NCI-H345 treated with DMSO at 0.1 percent for 48 hours (cell line): ENCODE measurements around the gene ZNF808.
"Not testable (repeated sequence)": the region's sequence is repeated elsewhere in the genome, so short reads cannot be mapped to it uniquely, and the experiment has no call there.

Source experiments
- DNase-seq: peaks from one replicate; lab custom pipeline; 2025; ENCODE audit not compliant: unreplicated experiment; lab: John Stamatoyannopoulos, UW

The ZNF808 gene

DNA sequence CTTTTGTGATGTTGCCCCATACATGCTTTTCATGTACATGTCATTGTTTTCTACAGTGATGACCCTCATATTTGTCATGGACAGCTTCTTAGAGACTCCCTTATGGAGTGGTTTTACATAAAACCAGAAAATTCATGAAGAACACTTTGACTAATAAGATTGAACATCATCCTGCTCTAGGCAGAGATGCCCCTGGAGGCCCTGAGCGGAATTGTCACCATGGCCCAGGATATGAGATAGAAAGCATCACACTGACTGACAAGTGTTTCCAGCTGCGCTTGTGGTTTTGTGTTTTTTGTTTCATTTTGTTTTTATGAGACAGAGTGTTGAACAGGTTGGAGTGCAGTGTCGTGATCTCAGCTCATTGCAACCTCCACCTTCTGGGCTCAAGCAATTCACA lies 64.8 kb downstream of the ZNF808 start:
- DNase-seq, result no peak

DNA sequence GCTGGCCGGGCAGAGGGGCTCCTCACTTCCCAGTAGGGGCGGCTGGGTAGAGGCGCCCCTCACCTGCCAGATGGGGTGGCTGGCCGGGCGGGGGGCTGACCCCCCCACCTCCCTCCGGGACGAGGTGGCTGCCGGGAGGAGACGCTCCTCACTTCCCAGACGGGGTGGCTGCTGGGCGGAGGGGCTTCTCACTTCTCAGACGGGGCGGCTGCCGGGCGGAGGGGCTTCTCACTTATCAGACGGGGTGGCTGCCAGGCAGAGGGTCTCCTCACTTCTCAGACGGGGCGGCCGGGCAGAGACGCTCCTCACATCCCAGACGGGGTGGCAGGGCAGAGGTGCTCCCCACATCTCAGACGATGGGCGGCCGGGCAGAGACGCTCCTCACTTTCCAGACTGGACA lies 66.0 kb downstream of the ZNF808 start:
- not testable (repeated sequence) for DNase-seq

DNA sequence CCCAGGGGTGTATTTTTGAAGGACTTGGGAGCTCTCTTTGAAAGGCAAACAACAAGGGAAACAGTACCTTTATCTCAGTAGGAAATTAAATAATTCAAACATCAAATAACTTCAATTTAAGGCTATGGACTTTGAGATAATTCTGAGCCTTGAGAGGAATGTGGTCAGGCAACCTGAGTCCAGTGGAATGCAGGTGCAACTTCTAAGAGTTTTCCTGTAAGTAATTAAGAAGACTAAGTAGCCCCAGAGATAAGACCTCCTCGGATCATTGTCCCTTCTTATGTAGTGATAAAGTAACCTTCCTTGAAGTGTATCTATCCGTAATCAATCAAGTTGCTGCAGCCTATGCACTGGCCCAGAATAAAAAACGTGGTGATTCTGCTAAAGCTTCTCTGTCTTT lies 71.8 kb downstream of the ZNF808 start:
- DNase-seq, result no peak

DNA sequence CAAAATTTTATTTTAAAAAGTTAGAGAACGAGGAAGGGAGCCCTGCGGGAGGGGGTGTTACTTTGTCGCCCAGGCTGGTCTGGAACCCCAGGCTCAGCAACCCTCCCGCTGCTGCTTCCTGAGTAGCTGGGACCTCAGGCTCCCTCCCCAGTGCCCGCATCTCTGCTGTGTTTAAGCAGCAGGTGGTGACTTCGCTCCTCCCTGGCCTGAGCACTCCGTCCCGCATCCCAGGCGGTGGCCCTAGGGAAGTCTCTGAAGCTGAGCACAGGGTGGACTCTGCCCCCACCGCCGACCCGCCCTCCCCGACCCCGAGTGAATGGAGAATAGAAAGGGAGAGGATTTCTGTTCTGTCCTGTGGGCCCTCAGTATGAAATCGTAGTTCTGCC lies 73.2 kb downstream of the ZNF808 start:
- DNase-seq, result no peak

DNA sequence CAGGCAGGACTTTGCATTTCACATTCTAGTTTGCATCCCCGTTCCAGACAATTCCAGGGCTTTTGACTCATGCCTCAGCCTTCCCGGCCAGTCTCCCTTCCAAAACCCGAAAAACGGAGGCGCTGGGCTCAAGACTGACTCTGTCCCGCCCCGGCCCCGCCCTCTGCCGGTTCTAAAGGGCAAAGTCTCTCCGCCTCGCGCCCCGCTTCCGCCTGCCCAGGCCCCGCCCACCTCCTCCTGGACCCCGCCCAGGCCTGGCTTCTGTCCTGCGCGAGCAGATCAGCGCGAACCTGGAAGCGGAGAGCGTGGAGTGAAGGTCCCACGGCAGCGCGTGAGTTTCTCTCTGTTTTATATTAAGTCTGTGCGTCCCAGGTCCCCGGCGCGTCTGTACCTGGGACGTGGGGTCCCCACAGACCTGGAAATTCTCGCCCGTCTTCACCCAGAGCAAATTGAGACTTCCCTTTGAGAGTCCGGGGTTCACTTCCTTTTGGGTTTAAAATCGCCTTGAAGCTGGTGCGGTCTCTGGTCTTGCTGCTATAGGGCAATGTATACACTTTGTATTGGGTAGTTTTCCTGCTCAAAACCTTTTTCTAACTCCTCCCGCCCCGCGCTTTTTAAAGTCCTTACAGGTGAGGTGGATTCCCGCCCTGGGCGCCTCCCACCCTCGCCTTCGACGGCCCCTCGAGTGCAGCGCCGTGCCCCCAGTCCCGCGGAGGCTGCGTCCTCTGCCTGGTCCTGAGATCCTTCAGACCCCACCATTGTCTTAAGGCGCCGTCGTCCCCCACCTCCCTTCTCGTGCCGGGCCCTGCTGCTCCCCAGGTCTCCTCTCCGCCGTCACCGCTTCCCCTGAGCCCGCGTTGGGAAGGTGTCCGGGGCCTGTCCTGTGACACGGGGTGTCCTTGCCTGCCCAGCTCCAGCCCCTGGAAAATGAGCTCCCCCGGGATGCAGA lies 73.8 kb downstream of the ZNF808 start:
- DNase-seq, result peak; percentile 58

DNA sequence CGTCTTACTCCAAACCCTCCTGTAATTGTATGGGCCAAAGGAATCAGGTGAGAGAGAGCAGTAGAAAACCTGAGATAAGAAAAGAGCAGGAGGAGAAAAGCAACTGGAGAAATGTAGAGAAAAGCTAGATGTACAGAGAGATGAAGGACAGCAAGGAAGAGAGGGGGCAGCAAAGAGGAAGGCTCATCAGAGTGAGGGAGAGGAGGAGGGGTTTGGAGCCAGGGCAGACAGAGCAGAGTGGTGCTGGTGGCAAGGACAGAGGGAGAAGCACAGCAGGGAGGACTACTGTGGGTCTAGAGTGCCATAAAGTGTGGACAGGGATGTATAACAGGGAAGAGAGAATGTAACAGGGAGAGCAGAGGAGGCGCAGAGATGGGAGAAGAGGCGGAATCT lies 74.5 kb downstream of the ZNF808 start:
- DNase-seq, result not testable (repeated sequence)

DNA sequence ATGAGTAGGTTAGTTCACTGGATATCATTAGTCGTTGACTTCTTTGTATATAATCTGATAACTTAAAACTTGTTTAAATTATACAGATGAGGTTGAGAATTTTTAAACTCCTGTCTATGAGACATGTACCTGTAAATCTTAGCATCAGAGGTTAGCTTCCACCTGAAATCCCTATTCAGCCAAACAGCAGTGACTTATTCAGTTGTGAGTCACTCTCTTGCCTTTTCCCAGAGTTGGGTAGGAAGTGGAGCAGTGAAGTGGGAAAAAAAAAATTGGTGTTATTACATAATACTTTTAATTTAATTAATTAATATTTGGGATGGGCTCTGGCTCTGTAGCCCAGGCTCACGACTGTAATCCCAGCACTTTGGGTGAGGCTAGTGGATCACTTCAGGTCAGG lies 75.5 kb downstream of the ZNF808 start:
- no peak for DNase-seq

DNA sequence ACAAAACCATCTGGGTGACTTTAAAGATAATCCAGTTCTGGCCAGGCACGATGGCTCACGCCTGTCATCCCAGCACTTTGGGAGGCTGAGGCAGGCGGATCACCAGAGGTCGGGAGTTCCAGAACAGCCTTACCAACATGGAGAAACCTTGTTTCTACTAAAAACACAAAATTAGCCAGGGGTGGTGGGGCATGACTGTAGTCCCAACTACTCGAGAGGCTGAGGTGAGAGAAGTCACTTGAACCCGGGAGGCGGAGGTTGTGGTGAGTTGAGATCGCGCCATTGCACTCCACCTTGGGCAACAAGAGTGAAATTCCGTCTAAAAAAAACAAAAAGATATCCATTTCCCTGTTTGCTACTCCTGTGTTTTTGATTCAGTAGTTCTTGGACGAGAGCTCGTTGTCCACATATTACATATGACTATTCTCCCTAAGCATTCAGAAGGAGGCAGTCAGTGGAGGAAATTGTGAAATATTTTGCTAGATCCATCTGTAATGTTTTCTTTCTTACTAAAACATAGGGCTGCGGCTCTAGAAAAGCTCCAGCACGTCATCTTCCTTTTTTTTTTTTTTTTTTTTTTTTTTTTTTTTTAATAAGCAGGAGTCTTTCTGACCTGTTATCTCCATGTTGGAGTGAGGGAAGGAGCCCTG lies 76.2 kb downstream of the ZNF808 start:
- no peak for DNase-seq
